Lung microvascular endothelial cell (primary cell): ENCODE measurements around the gene DECR2. TPM values are rescaled to one million over a fixed set of nuclear protein-coding genes. Genes with fewer than 3 reads are reported as not detected.
"Not testable (repeated sequence)": the region's sequence is repeated elsewhere in the genome, so short reads cannot be mapped to it uniquely, and the experiment has no call there.

Experiments
- DNase-seq, 2 donors: peaks; one replicate each; pipeline versions ENCODE4 v3.0.0 to v3.0.0-alpha.2; 2010; ENCODE audit warnings: low read depth in 2 of 2
- total RNA-seq: library from RNA; depleted of rRNA; stranded (reverse); fragments of >200 nt; gene quantifications from 2 replicates; pipeline ENCODE4 v1.2.1, GENCODE V29; 2014

Gene DECR2
- total RNA-seq, 1 donor from 2014 or later = 9.3 TPM

- DNase-seq = no peak
Observed at GRCh38 chr16:366476-366875, 35.2 kb upstream of the DECR2 start.

- no peak for DNase-seq
Observed at GRCh38 chr16:367333-367903, 34.3 kb upstream of the DECR2 start.

- DNase-seq = no peak
Observed at GRCh38 chr16:368388-369158, 33.1 kb upstream of the DECR2 start.

GRCh38 chr16:369275-369865 is 32.3 kb upstream of the DECR2 start:
- no peak for DNase-seq

GRCh38 chr16:369866-370436 is 31.7 kb upstream of the DECR2 start:
- peak in 1 of 2 donors; percentile 53 for DNase-seq

- peak; percentile 95 to 97 for DNase-seq
Observed at GRCh38 chr16:370443-370842, 31.2 kb upstream of the DECR2 start, which contains the start of gene MRPL28. TSS of gene MRPL28 (minus strand) at chr16:370538. CDS start at chr16:370218, 320 bp downstream.

GRCh38 chr16:370979-371514 is 30.6 kb upstream of the DECR2 start:
- DNase-seq = no peak

GRCh38 chr16:371515-372301 is 30.0 kb upstream of the DECR2 start:
- DNase-seq = no peak

GRCh38 chr16:372302-372983 is 29.2 kb upstream of the DECR2 start:
- no peak for DNase-seq

- DNase-seq = no peak
Observed at GRCh38 chr16:373020-373598, 28.6 kb upstream of the DECR2 start.

GRCh38 chr16:373848-374615 is 27.7 kb upstream of the DECR2 start:
- DNase-seq = no peak

- DNase-seq = no peak
Observed at GRCh38 chr16:374616-374926, 27.1 kb upstream of the DECR2 start.

- DNase-seq = no peak
Observed at GRCh38 chr16:375212-375611, 26.5 kb upstream of the DECR2 start.

GRCh38 chr16:375927-376816 is 25.5 kb upstream of the DECR2 start:
- DNase-seq = no peak

- DNase-seq = no peak
Observed at GRCh38 chr16:376817-377418, 24.8 kb upstream of the DECR2 start.

- no peak for DNase-seq
Observed at GRCh38 chr16:377419-377951, 24.2 kb upstream of the DECR2 start.

- not testable (repeated sequence) for DNase-seq
Observed at GRCh38 chr16:378113-378820, 23.4 kb upstream of the DECR2 start.

GRCh38 chr16:378821-379182 is 22.9 kb upstream of the DECR2 start:
- no peak for DNase-seq
